ENCODE results near the gene NRXN2. TPM values are rescaled to one million over a fixed set of nuclear protein-coding genes. Genes with fewer than 3 reads are reported as not detected.

NRXN2 gene
- total RNA-seq, 1 donor = 1.6 TPM

DNA sequence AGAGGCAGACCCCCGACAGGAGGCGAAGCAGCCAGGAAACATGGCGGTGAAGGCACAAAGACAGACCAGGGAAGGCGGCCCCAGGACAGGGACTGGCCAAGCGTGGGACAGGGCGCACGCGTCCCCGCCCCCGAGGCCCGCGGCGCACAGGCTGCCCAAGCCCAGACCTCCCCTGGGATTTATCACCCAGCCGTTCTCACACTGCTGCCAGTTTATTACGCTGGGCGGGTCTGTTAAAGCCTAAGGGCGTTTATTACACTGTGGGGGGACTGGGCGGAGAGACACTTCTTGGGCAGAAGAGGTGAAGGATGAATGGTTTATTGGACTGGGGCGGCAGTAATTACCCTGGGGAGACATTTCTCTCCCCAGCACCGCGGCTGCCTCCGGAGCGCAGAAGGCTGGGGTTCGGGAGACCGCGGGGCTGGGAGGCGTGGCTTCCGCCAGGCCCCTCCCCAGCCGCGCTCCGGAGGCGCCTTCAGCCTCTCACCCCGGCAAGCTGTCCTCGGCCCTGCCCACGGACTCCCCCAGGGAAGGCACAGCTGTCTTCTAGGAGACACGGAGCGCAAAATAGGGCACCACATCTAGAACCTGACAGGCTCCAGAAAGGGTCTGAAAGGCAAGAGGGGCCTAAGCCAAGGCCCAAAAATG lies 84.9 kb downstream of the NRXN2 start:
- no peak for DNase-seq (ENCODE audit: low read depth in 2 of 3, low spot score in 2 of 3)

DNA sequence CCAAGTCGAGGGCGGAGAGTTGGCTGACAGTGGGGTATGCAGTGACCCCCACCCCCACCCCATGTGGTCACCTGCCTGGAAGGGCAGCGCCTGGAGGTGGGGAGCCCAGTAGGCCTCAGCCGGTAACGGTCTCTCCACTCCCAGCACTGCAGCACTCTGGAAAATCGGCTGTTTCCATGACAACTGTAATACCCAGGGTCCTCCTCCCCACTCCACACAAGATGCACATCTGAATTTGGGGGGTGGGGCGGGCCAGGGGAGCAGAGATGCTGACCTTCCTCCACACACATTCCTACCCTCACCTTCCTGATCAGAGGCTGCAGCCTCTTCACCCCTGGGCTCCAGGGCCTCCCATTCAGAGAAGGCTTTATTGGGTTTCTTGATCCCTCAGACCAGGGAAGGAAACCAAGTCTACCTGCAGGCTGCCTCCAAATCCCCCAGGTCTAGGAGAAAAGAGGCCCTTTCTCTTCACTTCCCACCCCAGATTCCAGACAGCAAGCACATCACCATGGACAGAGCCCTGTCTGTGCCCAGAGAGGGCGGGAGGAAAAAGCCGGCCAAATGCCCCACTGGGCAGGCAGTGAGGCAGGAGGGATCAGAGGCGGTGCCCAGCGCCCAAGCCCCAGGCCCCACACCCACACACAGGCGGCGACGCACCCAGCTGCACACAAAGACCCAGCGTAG lies 85.5 kb downstream of the NRXN2 start:
- no peak for DNase-seq (ENCODE audit: low read depth in 2 of 3, low spot score in 2 of 3)

DNA sequence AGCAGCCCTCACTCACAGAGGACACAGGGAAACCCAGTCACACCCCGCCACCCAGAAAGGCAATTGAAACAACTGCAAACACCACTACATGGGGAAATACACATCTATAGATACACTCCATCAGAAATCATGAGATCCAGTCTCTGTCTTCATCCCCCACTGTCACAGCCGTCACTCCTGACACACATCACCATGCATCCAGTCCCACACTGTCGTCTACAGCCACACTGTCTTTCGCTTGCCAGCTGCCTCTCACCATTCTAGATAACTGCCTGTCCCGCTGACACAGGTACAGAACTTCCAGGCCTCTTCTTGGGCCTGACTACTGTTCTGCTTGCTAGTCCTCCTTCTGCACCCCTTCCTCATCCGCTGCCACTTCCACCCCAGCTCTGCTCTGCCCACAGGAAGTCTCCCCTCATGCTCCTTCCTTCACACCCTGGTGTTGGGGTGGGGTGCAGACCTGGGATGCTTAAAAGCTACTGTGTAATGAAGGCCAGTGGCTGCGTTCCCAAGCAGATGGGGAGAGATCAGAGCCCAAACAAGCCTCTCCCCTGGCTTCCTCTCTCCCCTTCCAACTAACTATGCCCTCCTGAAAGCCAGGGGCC lies 89.3 kb downstream of the NRXN2 start:
- DNase-seq (ENCODE audit: low read depth in 2 of 3, low spot score in 2 of 3) = no peak

DNA sequence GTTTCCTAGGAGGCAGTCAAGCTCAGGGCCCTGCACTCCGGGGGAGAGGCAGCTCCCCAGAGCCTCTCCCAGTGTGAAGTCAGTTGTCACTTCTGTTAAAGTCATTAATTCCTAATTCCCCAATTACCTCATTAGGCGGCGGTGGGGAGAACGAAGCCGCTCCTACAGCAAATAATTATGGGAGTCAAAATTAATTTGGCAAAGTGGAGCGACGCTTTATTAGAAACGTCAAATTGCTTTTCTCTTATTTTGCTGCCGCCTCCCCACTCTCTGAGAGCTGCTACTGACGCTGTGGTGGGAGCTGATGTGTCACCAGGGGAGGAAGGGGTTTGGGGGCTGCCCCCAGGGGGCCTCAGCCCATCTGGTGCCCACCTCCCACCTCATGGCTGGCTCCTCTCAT lies 90.3 kb downstream of the NRXN2 start:
- DNase-seq (ENCODE audit: low read depth in 2 of 3, low spot score in 2 of 3) = no peak

DNA sequence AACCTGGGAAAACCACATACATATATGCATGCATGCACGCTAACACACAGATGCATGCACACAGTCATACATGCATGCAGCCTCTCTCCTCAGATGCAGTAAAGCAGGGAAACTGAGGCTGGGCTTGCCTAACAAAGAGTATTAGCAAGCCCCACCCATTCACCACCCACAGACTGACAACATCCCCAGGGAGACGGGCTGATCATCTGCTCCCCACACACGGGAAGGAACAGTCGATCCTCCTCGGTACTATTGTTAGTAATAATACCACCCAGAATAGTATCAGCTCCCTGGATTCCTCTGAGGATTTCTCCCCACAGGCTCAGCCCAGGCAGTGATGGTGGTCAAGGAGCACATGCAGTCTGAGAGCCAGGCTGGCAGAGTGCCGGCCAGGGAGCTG lies 90.8 kb downstream of the NRXN2 start:
- DNase-seq (ENCODE audit: low read depth in 2 of 3, low spot score in 2 of 3) = no peak

DNA sequence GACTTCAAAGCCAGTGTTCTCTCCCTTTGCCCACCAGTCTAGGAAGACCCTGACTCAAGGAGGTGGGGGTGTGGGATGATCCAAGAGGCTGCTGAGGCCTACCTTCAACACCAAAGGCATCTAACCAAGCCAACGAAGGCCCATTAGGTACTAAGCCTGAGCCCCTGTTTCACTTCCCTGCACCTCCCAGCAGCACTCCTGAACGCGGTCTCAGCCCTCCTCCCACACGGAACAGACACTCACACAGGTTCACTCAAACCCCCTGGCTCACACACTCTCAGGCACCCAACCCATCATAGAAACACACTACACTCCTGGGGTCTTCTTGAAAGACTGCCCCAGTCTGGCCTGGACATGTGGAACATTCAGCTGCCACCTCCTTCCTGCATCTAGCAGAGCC lies 91.3 kb downstream of the NRXN2 start:
- no peak for DNase-seq (ENCODE audit: low read depth in 2 of 3, low spot score in 2 of 3)

DNA sequence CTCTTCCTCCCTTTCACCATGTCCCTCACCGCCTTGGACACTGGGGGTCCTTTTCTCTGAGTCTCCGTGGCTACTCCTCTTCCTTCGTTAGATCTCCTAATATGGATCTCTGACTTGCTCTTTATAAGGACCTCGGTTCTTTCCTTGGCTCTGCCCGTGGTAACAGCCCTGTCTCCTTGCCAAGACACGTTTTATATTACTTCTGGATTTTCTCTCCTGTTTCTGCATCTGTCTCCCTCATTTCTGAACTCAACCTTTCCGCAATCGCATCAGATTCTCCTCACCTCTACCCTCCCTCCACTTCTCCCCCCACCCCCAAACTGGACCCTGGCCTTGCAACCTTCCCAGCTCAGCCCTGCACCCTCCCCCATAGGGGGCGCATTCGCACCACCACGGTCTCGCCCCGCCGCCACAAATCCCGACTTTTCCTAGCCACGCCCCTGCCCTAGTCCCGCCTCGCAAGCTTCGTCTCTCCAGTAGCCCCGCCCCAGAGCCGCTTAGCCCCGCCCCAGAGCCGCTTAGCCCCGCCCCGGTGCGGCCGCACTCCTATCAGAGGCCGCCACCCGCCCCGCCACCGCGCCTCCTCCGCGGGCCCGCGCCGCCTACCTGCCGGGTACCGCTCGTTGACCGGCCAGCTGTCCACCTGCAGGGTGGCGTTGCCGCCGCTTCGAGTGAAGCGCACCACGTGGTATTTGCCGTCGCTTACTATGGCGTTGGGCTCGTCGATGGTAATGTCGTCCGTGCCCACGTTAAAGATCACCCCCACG lies 93.0 kb downstream of the NRXN2 start:
- DNase-seq (ENCODE audit: low read depth in 2 of 3, low spot score in 2 of 3) = no peak

DNA sequence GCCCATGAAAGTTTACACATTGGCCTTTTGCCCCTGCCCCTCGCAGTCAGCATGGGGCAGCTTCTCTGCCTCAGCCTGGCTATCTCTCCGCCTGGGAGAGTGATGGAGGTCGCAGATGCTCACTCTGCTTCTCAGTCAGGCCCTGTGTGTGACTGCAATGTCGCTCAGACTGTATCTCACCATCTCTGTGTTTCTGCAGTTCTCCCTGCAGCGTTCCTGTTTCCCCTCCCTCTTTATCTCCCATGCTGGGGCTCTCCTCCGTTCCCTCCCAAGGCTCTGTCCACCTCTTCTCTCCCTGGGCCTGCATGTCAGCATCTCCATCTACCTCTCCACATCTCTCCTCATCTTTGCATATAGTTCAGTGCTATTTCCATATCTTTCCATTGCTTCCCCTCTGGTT lies 93.9 kb downstream of the NRXN2 start:
- no peak for DNase-seq (ENCODE audit: low read depth in 2 of 3, low spot score in 2 of 3)

DNA sequence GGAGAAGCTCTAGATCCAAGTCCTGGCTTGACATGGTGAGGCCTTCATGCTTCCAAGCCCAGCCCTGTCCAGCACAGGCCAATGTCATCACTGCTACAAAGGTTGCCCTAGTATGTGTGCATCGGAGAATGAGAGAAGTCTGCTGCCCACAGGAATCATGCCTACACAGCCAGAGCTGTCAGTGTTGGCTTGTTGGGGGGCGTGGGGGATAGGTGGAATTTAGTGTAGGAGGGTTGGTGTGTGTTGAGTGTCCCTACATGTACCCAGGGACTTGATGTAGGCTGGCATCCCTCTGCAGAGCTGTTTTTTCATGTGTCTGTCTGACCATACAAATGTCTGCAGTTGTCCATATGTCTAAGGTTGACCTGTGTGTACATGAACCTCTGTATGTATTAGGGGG lies 94.4 kb downstream of the NRXN2 start:
- no peak for DNase-seq (ENCODE audit: low read depth in 2 of 3, low spot score in 2 of 3)

DNA sequence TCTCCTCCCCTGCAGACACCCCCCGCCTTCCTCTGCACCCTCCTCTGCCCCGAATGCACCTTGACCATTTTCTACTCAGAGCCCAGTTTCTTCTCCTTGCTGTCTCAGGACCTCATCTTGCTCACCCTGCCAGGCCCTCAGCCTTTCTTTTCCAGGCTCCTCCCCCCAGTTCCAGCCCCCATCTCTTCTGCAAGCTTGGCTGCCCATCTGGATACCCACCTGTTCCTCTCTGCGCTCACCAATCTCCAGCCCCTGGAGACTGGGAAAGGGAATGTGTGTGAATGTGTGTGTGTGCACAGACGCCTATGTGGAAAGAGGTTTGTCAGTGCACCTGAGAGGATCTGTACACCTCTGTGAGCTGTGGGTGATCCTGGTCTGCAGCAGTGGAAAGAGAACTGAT lies 95.6 kb downstream of the NRXN2 start:
- DNase-seq (ENCODE audit: low read depth in 2 of 3, low spot score in 2 of 3) = no peak

DNA sequence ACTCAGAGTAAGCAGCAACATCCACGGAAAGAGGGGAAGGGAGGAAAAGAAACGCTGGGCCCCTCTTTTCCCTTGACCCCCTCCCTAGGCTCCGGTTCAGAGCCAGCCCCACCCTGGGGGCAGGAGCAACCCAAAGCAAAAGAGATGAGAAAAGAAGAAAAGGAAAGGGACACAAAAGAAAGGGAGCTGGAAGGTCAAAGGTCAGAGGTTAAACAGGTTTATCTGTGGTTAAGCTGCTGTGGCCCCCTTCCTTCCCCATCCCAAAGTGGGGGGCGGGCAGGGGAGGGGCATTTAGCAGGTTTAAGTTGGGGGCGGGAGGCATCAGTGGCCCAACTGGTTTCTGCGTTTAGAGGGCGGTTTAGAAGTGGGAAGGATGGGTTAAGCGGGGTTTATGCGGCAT lies 96.4 kb downstream of the NRXN2 start:
- no peak for DNase-seq (ENCODE audit: low read depth in 2 of 3, low spot score in 2 of 3)

DNA sequence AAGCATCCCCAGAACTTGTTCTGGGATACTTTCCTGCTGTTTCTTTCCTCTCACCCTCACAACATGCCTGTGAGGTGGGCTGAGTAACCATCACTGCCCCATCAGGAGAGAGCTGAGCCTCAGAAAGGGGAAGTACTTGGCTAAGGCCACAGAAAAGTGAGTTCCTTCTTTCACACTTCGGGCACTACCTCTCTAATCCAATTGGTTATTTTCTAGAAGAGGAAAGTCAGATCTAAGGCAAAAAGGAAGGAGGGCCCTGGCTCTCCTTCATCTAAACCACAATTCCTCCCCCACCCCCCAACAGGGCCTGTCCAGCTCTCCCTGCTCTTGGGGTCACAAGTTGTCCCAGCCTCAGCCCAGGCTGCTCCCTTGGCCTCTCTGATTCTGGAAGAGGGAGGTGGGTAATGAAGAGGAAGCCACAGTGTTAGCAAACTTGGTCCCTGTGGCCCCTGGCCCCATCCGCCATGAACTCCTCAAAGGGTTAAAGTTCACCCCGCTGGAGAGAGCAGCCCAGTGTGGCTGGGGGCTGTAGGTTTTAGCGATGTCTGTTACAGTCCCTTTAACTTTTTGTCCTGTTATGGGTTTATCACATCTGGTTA lies 98.0 kb downstream of the NRXN2 start:
- peak in 2 of 3 donors; percentile 65 to 85 for DNase-seq (ENCODE audit: low read depth in 2 of 3, low spot score in 2 of 3)

DNA sequence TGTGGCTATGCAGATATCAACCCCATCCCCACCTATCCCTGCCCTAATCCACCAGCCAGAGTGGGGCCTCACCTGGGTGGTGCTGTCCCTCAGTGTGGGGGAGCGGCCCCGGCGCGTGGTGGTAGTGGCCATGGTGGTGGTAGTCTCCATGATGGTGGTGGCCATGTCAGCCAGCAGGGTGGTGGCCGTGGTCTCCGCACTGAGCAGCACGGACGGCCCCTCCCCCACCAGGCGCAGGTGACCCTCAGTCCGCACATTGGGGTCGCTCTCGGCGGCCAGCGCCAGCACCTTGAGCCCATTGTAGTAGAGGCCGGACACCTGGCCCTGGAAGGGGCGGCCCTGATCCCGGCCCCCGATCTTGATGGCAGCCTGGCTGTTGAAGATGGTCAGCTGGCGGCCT lies 100.3 kb downstream of the NRXN2 start:
- DNase-seq (ENCODE audit: low read depth in 2 of 3, low spot score in 2 of 3) = no peak

DNA sequence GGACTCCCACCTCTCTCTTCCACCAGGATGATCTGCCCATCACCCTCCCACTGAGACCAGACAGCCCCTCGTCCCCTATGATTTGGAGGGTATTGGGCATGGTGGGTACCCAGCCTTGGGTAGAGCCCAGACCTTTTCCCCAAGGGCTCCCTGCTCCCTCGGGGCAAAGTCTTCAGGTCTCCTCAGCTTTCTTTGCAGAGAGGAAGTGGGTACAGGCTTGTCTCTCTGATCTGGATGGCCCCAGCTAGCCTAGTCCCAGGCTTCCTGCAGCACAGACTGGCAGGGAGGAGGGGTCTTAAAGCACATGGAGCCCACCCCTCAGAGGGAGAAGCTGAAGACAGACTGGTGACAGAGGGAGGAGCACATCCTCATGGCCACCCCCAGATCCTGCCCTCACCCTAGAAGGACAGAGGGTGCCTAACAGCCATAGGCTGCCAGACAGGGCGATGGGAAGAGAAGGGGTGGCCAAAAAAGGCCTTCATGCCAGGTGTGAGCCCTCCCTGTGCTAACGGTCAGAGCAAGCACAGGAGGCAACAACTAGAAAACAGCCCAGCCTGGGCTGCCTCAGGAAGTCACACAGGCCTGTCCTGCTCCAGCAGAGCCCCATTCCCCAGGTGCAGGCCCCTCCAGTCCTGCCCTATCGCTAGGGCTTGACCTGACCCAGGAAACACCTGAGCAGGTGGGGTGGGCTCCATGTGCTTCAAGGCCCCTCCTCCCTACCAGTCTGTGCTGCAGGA lies 101.5 kb downstream of the NRXN2 start:
- DNase-seq (ENCODE audit: low read depth in 2 of 3, low spot score in 2 of 3) = no peak

DNA sequence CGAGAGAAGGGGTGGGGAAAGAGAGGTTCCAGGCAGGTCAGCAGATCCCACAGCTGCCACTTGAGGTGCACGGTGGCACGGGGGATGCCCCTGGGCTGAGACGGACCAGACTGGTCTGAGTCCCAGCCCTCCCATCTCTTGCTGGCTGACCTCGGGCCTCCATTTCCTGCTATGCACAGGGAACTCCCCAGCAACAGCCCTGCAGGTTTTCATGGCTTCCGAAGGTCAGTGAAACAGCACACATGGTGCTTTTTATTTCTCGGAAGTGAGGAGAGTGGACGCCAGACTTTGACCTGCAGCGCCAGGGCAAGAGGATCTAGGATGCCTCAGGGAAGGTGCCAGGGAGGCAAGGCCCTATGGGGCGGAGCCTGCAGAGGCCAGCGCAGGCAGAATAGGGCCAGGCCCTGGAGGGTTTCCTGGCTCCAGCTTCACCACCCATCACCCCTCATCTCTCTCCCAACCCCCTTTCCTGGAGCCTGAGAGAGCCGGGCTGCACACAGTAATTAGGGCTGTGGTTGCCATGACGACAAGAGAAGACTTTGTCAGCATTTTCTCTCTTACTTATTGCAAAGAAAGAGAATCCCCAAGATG lies 102.5 kb downstream of the NRXN2 start:
- peak in 1 of 3 donors; percentile 62 for DNase-seq (ENCODE audit: low read depth in 2 of 3, low spot score in 2 of 3)

DNA sequence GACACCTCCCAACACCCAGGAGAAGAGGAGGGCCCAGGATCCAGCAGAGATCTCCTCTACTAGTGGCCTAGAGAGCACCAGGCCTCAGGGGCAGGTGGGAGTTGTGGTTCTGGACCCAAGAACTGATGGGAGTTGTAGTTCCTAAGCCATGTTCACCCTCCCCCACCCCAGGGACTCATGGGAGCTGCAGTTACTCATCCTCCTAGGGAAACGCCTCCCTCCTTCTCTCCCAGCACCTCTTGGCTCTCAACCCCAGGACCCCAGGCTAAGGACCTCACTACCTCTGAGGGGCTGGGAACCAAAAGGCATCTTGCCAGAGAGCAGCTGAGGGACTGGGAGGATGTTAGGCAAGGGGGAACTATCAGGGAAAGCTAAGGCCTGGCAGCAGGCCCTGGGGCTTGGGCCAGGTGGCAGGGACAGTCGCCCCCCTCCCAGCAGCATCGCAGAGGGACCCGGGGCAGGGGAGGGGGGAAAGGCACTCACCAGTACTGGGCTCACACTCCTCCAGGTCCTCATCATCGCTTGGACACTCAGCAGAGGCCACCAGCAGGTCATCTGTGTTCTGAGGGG lies 103.1 kb downstream of the NRXN2 start:
- peak in 1 of 3 donors; percentile 26 for DNase-seq (ENCODE audit: low read depth in 2 of 3, low spot score in 2 of 3)

DNA sequence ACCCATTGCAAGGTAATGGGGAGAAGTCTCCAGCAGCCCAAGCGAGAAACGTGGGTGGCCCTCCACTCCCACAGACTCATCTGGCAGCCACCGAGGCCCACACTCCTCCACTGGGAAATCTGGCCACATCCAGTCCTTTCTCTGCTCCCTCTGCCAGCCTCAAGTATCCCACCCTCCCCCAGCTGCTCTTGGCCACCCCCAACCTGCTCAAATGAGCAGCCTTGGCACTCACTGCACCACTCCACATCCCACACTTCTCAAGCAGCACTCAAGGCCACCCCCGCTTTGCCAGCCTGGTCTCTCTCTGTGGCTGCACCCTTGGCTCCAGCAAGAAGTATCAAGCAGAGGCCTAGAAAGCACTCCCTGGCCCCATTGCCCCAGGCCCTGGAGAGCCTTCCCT lies 103.8 kb downstream of the NRXN2 start:
- no peak for DNase-seq (ENCODE audit: low read depth in 2 of 3, low spot score in 2 of 3)

DNA sequence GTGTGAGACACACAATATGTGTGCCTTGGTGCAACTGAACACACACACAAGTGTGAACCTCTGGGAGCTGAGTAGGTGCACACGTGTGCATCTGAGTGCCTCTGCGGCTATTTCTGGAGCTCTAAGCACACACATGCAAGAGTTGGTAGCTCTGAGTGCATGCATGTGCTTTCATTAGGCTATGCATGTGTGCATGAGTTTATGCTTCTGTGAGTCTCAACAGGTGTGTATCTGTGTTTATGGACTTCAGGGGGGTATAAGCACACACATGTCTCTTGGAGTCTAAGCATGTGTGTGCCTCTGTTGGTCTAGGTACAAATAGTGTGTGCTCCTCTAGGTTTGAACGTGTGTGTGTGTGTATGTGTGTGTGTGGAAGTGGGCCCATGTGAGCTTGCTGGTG lies 106.2 kb downstream of the NRXN2 start:
- DNase-seq (ENCODE audit: low read depth in 2 of 3, low spot score in 2 of 3) = no peak

DNA sequence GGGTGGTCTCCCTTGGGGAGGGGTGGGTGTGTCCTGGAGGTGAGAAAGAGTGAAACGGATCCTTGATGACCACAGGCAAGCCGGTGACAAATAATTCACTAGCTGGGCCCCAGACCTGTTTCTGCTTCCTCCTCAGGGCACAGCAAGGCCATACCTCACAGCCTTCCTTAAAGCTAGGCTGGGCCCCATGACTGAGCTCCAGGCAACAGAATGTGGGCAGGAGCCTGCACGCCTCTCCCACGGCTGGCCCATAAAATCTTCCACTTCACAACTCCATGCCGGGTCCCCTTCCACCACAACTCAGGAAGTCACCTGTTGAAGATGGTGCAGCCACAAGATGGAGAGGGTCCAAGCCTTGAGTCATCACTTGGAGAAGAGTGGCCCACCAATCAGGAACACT lies 108.1 kb downstream of the NRXN2 start:
- peak in 2 of 3 donors; percentile 13 to 40 for DNase-seq (ENCODE audit: low read depth in 2 of 3, low spot score in 2 of 3)

DNA sequence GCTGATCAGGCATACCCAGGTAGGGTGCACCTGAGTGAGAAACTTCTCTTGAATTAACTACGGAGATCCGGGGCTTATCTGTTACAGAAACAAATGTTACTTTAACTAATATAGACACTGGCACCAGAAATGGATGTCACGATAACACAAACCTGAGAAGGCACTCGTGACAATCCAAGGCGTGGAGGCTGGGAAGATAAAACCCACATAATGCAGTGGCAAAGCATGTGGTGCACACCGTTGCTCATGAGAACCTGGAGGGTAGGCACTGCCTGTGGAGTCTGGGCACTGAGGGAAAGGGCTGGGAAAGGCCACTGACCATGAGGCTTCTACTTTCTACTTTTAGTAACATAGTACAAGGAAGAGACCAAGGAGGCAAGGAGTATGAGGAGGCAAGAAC lies 109.3 kb downstream of the NRXN2 start:
- no peak for DNase-seq (ENCODE audit: low read depth in 2 of 3, low spot score in 2 of 3)
